Kidney tubule cell (primary cell): ENCODE data around the gene CALCOCO1.
"Not testable (repeated sequence)": the region's sequence is repeated elsewhere in the genome, so short reads cannot be mapped to it uniquely, and the experiment has no call there.

ENCODE experiments used
- DNase-seq: peaks from one replicate; pipeline ENCODE4 v3.0.0-alpha.2; 2018; ENCODE audit warnings: low spot score

Gene CALCOCO1

GRCh38 chr12:53727310-53728041 is at the start of gene CALCOCO1:
Gene CALCOCO1, minus strand, starts transcription at chr12:53727452. Its CDS starts 2,210 bp downstream, at chr12:53725242.
- DNase-seq = peak; percentile 98

GRCh38 chr12:53776872-53777271 is 49.6 kb upstream of the CALCOCO1 start:
- no peak for DNase-seq

- no peak for DNase-seq
Observed at GRCh38 chr12:53775478-53776145, 48.4 kb upstream of the CALCOCO1 start.

GRCh38 chr12:53770281-53770680 is 43.0 kb upstream of the CALCOCO1 start:
- peak; percentile 85 for DNase-seq

- no peak for DNase-seq
Observed at GRCh38 chr12:53768976-53769375, 41.7 kb upstream of the CALCOCO1 start.

- DNase-seq = no peak
Observed at GRCh38 chr12:53766881-53767280, 39.6 kb upstream of the CALCOCO1 start.

- DNase-seq = no peak
Observed at GRCh38 chr12:53765891-53766290, 38.6 kb upstream of the CALCOCO1 start.

GRCh38 chr12:53764615-53765014 is 37.4 kb upstream of the CALCOCO1 start:
- no peak for DNase-seq

- not testable (repeated sequence) for DNase-seq
Observed at GRCh38 chr12:53762793-53763192, 35.5 kb upstream of the CALCOCO1 start.

GRCh38 chr12:53761306-53761705 is 34.1 kb upstream of the CALCOCO1 start:
- DNase-seq = no peak

GRCh38 chr12:53759261-53759660 is 32.0 kb upstream of the CALCOCO1 start:
- DNase-seq = no peak

GRCh38 chr12:53758730-53759103 is 31.5 kb upstream of the CALCOCO1 start:
- DNase-seq = no peak

- DNase-seq = no peak
Observed at GRCh38 chr12:53758081-53758729, 31.0 kb upstream of the CALCOCO1 start.

GRCh38 chr12:53757101-53757770 is 30.0 kb upstream of the CALCOCO1 start:
- DNase-seq = peak; percentile 77

- DNase-seq = no peak
Observed at GRCh38 chr12:53756300-53757100, 29.2 kb upstream of the CALCOCO1 start.

- DNase-seq = no peak
Observed at GRCh38 chr12:53755893-53756292, 28.6 kb upstream of the CALCOCO1 start.

GRCh38 chr12:53755451-53755891 is 28.2 kb upstream of the CALCOCO1 start:
- no peak for DNase-seq

GRCh38 chr12:53754633-53755264 is 27.5 kb upstream of the CALCOCO1 start:
- DNase-seq = no peak

GRCh38 chr12:53754188-53754585 is 26.9 kb upstream of the CALCOCO1 start:
- no peak for DNase-seq

GRCh38 chr12:53752621-53753020 is 25.4 kb upstream of the CALCOCO1 start:
- DNase-seq = no peak

- DNase-seq = no peak
Observed at GRCh38 chr12:53752192-53752601, 24.9 kb upstream of the CALCOCO1 start.
